HL-60 (cell line): ENCODE measurements around the gene AGPAT1.

Experiments used
- POLR2AphosphoS5 ChIP-seq: IDR thresholded peaks from 2 replicates; pipeline ENCODE4 v1.6.1; 2012; ENCODE audit warnings: low read depth
- TF ChIP-seq, protein P1 (sequence below): IDR thresholded peaks from one replicate; pipeline ENCODE4 v1.5.1; 2011; ENCODE audit warnings: low read length, control low read depth, inconsistent platforms; ENCODE audit not compliant: insufficient read depth

DNA sequence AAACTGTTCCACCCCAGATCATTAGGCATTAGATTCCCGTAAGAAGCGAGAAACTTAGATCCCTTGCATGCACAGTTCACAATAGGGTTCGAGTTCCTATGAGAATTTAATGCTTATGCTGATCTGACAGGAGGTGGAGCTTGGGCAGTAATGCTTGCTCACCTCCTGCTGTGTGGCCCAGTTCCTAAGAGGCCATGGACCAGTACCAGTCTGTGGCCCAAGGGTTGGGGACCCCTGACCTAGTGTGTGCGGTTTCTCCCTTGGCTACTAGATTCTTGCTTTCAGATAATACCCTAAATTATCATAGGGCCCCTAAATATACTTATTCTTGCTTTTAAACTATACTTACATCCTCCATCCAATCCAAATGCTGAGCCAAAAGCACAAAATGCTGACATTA, 18.5 kb upstream of the AGPAT1 start:
- TF ChIP-seq, protein P1, sequence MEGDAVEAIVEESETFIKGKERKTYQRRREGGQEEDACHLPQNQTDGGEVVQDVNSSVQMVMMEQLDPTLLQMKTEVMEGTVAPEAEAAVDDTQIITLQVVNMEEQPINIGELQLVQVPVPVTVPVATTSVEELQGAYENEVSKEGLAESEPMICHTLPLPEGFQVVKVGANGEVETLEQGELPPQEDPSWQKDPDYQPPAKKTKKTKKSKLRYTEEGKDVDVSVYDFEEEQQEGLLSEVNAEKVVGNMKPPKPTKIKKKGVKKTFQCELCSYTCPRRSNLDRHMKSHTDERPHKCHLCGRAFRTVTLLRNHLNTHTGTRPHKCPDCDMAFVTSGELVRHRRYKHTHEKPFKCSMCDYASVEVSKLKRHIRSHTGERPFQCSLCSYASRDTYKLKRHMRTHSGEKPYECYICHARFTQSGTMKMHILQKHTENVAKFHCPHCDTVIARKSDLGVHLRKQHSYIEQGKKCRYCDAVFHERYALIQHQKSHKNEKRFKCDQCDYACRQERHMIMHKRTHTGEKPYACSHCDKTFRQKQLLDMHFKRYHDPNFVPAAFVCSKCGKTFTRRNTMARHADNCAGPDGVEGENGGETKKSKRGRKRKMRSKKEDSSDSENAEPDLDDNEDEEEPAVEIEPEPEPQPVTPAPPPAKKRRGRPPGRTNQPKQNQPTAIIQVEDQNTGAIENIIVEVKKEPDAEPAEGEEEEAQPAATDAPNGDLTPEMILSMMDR: no peak
- no peak for TF ChIP-seq POLR2AphosphoS5
